GM18858 (cell line): ENCODE measurements around the gene SF3A1.

ENCODE experiments used
- ATAC-seq: cut with Tn5 transposase; IDR thresholded peaks from one replicate; pipeline ENCODE4 v1.9.1; 2021; ENCODE audit not compliant: unreplicated experiment

SF3A1 gene

GRCh38 chr22:30386608-30386959 lies 29.9 kb upstream of the SF3A1 start:
- ATAC-seq: no peak

- no peak for ATAC-seq
These were observed 29.2 kb upstream of the SF3A1 start for GRCh38 chr22:30385942-30386341.

GRCh38 chr22:30383061-30383460 lies 26.4 kb upstream of the SF3A1 start:
- ATAC-seq: no peak

- ATAC-seq: no peak
These were observed 25.6 kb upstream of the SF3A1 start for GRCh38 chr22:30382340-30382739.

- no peak for ATAC-seq
These were observed 24.6 kb upstream of the SF3A1 start for GRCh38 chr22:30381264-30381663.

- ATAC-seq: no peak
These were observed 23.3 kb upstream of the SF3A1 start for GRCh38 chr22:30380011-30380410.

GRCh38 chr22:30375312-30375849 lies 18.7 kb upstream of the SF3A1 start:
- ATAC-seq: no peak

- no peak for ATAC-seq
These were observed 16.9 kb upstream of the SF3A1 start for GRCh38 chr22:30373331-30374325.

- ATAC-seq: no peak
These were observed 16.2 kb upstream of the SF3A1 start for GRCh38 chr22:30372915-30373314.

GRCh38 chr22:30371981-30372380 lies 15.3 kb upstream of the SF3A1 start:
- ATAC-seq: no peak

GRCh38 chr22:30371321-30371720 lies 14.6 kb upstream of the SF3A1 start:
- ATAC-seq: no peak

- no peak for ATAC-seq
These were observed 14.0 kb upstream of the SF3A1 start for GRCh38 chr22:30370641-30371230.

- no peak for ATAC-seq
These were observed 11.7 kb upstream of the SF3A1 start for GRCh38 chr22:30368420-30368819.

GRCh38 chr22:30365891-30366290 lies 9.2 kb upstream of the SF3A1 start:
- no peak for ATAC-seq

GRCh38 chr22:30362651-30363281 lies 6.1 kb upstream of the SF3A1 start:
- ATAC-seq: no peak

GRCh38 chr22:30361916-30362650 lies 5.4 kb upstream of the SF3A1 start:
- ATAC-seq: no peak

GRCh38 chr22:30358541-30358940 lies 1.8 kb upstream of the SF3A1 start:
- no peak for ATAC-seq

- no peak for ATAC-seq
These were observed 1.0 kb upstream of the SF3A1 start for GRCh38 chr22:30357650-30358215.

GRCh38 chr22:30357236-30357570 lies 509 bp upstream of the SF3A1 start:
- ATAC-seq: no peak

- no peak for ATAC-seq
These were observed 2.0 kb downstream of the SF3A1 start for GRCh38 chr22:30354644-30355043.

- ATAC-seq: no peak
These were observed 5.5 kb downstream of the SF3A1 start for GRCh38 chr22:30351226-30351625.
